GM12878 (cell line): ENCODE data around the gene DNA2. TPM values are rescaled to one million over a fixed set of nuclear protein-coding genes. Genes with fewer than 3 reads are reported as not detected.

Experiments used
- ATAC-seq: fragments of 200-7000 bp; cut with Tn5 transposase; 3 replicates; pipeline ENCODE4 v1.9.1; 2020; ENCODE audit warnings: mild to moderate bottlenecking, moderate library complexity
- BruUV-seq: library from RNA; stranded (reverse); fragments of 400-500 nt; replicated peaks from 2 replicates; lab custom pipeline; 2021; lab: Mats Ljungman, UMichigan
- CTCF ChIA-PET: fragments of 300-600 bp; sonication (Branson Sonifier 250); formaldehyde crosslinking; extraction: SDS; loops from one replicate; lab custom pipeline; 2021; ENCODE audit warnings: inconsistent platforms; lab: Yijun Ruan, JAX
- POLR2A ChIA-PET: fragments of 350-600 bp; formaldehyde crosslinking; extraction: SDS; loops from one replicate; lab custom pipeline; 2021; ENCODE audit warnings: inconsistent platforms; lab: Charles Lee
- RAD21 ChIA-PET: fragments of 300-600 bp; sonication (Branson Sonifier 250); formaldehyde crosslinking; loops from one replicate; lab custom pipeline; 2023; ENCODE audit warnings: antibody characterized with exemption; ENCODE audit not compliant: unreplicated experiment; lab: Charles Lee
- SMC1A ChIA-PET: fragments of 300-600 bp; sonication (Branson Sonifier 250); formaldehyde crosslinking; loops from one replicate; lab custom pipeline; 2023; ENCODE audit not compliant: unreplicated experiment, uncharacterized antibody; lab: Charles Lee
- DNase-seq: peaks from one replicate; pipeline ENCODE4 v3.0.0-alpha.2; 2011; ENCODE audit warnings: low read depth, low spot score
- FAIRE-seq: peaks from 3 replicates; lab custom pipeline; 2011; peaks lifted over from hg19 to GRCh38; lab: Jason Lieb, UNC
- H2AFZ ChIP-seq: 2 replicates; pipeline ENCODE4 v1.6.0; 2011; ENCODE audit warnings: low read depth, low read length, control low read depth; ENCODE audit not compliant: control insufficient read depth
- H3K27ac ChIP-seq: 2 replicates; pipeline ENCODE4 v1.5.1; 2011; ENCODE audit warnings: control low read depth; ENCODE audit not compliant: control insufficient read depth, insufficient read depth
- H3K27me3 ChIP-seq, 2 experiments: replicated peaks in 1 of 2; 2 replicates each; pipeline versions ENCODE4 v1.6.0 to v1.6.1; 2011; ENCODE audit warnings: low read length in 1 of 2; ENCODE audit not compliant: control insufficient read depth in 2 of 2, insufficient read depth in 2 of 2
- H3K36me3 ChIP-seq, 2 experiments: 2 replicates each; pipeline ENCODE4 v1.5.1; 2011; ENCODE audit warnings: low read length in 1 of 2; ENCODE audit not compliant: control insufficient read depth in 2 of 2, insufficient read depth in 2 of 2
- H3K4me1 ChIP-seq: 2 replicates; pipeline ENCODE4 v1.6.1; 2011; ENCODE audit warnings: mild to moderate bottlenecking, low read length, moderate library complexity, mixed read lengths; ENCODE audit not compliant: control insufficient read depth, insufficient read depth
- H3K4me2 ChIP-seq: 2 replicates; pipeline ENCODE4 v1.6.0; 2011; ENCODE audit warnings: control low read depth; ENCODE audit not compliant: control insufficient read depth, insufficient read depth
- H3K4me3 ChIP-seq: fragments of 200-600 bp; sonication (generic); 2 replicates; pipeline ENCODE4 v1.5.1; 2016
- H3K79me2 ChIP-seq: 2 replicates; pipeline ENCODE4 v1.6.0; 2011; ENCODE audit warnings: low read length; ENCODE audit not compliant: control insufficient read depth, insufficient read depth
- H3K9ac ChIP-seq: 2 replicates; pipeline ENCODE4 v1.8.0; 2011; ENCODE audit warnings: low read length, control low read depth, mixed read lengths; ENCODE audit not compliant: control insufficient read depth, insufficient read depth
- H3K9me3 ChIP-seq: replicated peaks from 3 replicates; pipeline ENCODE4 v1.5.1; 2011; ENCODE audit warnings: mild to moderate bottlenecking, low read length; ENCODE audit not compliant: control insufficient read depth, insufficient read depth
- H4K20me1 ChIP-seq: 2 replicates; pipeline ENCODE4 v1.6.0; 2011; ENCODE audit not compliant: control insufficient read depth, insufficient read depth
- CBFB ChIP-seq: IDR thresholded peaks from 2 replicates; pipeline ENCODE4 v1.6.1; 2016; ENCODE audit warnings: antibody characterized with exemption, low read depth
- EZH2 ChIP-seq: IDR thresholded peaks from 2 replicates; pipeline ENCODE4 v1.6.1; 2012; ENCODE audit warnings: low read depth, mild to moderate bottlenecking, control low read depth, inconsistent platforms, low read length, borderline replicate concordance; ENCODE audit not compliant: control insufficient read depth
- KDM1A ChIP-seq: fragments of 200-600 bp; sonication (generic); IDR thresholded peaks from 2 replicates; pipeline ENCODE4 v1.6.1; 2016; ENCODE audit warnings: borderline replicate concordance
- RB1 ChIP-seq: fragments of 450-650 bp; formaldehyde crosslinking; IDR thresholded peaks from 2 replicates; pipeline ENCODE4 v1.6.1; 2017; ENCODE audit warnings: mild to moderate bottlenecking, borderline replicate concordance
- RELA ChIP-seq: fragments of 450-650 bp; IDR thresholded peaks from 2 replicates; pipeline ENCODE4 v1.8.0; 2014; ENCODE audit warnings: borderline replicate concordance; ENCODE audit not compliant: partially characterized antibody
- SKIL ChIP-seq: fragments of 450-650 bp; IDR thresholded peaks from 2 replicates; pipeline ENCODE4 v1.6.1; 2017; ENCODE audit warnings: mild to moderate bottlenecking, low read depth, inconsistent platforms; ENCODE audit not compliant: poor library complexity, severe bottlenecking
- STAT3 ChIP-seq: IDR thresholded peaks from 2 replicates; pipeline ENCODE4 v1.6.1; 2011; ENCODE audit warnings: low read depth, low read length, improper control_type of control experiment
- TCF12 ChIP-seq: IDR thresholded peaks from 2 replicates; pipeline ENCODE4 v1.6.1; 2011; ENCODE audit warnings: low read depth, mild to moderate bottlenecking, low read length
- USF1 ChIP-seq: IDR thresholded peaks from 2 replicates; pipeline ENCODE4 v1.6.1; 2011; ENCODE audit warnings: borderline replicate concordance, low read depth, mild to moderate bottlenecking, moderate library complexity, mixed read lengths, low read length; ENCODE audit not compliant: insufficient read depth; ENCODE audit errors: extremely low read length
- ZNF207 ChIP-seq: fragments of 450-650 bp; IDR thresholded peaks from 2 replicates; pipeline ENCODE4 v1.6.1; 2014; ENCODE audit warnings: antibody characterized with exemption, mild to moderate bottlenecking, borderline replicate concordance
- WGBS: methylation state at CpG from one replicate; pipeline ENCODE4 v1.1.6; 2016; ENCODE audit warnings: low lambda C conversion rate; ENCODE audit not compliant: insufficient replicate concordance, insufficient coverage; ENCODE audit errors: missing lambda C conversion rate; 5-methylcytosine and 5-hydroxymethylcytosine counted together
- in situ Hi-C: fragments of 300-500 bp; cut with MboI; formaldehyde crosslinking; loops from 9 replicates; pipeline ENCODE4 v1.14.3; 2018; ENCODE audit warnings: mixed read lengths
- intact Hi-C: fragments of 100-400 bp; cut with micrococcal nuclease; formaldehyde crosslinking; loops from one replicate; pipeline ENCODE4 v1.14.2; 2022; ENCODE audit not compliant: unreplicated experiment
- polyA plus RNA-seq, 11 experiments: library from polyadenylated mRNA; depleted of rRNA in 4 of 11; unstranded in 6 of 11; stranded (reverse) in 5 of 11; fragments of >200 nt; fragmentation: Nextera tagmentation in 4 of 11; fragmentation: Illumina TruSeq in 1 of 11; extraction: Ambion mirVana in 4 of 11; extraction: Trizol in 1 of 11; gene quantifications; 1 replicate in 1 of 11; 2 replicates in 10 of 11; pipeline versions ENCODE4 v1.2.1 to v1.2.3, GENCODE V29; 2011 to 2016; ENCODE audit warnings: inconsistent platforms in 2 of 11, missing spikeins in 2 of 11, low read depth in 1 of 11
- total RNA-seq, 4 experiments: library from RNA; depleted of rRNA in 3 of 4; stranded (reverse); fragments of >200 nt in 3 of 4; fragmentation: Illumina TruSeq in 1 of 4; extraction: Trizol in 1 of 4; gene quantifications; 2 replicates each; pipeline versions ENCODE4 v1.2.1 to v1.2.3, GENCODE V29; 2013 to 2021
- TF ChIP-seq, protein P1 (sequence below), 3 experiments: IDR thresholded peaks in 2 of 3; conservative IDR thresholded peaks in 1 of 3; 2 replicates each; pipeline ENCODE4 v1.5.1; 2011; ENCODE audit warnings: low read depth in 3 of 3, low read length in 3 of 3, mild to moderate bottlenecking in 3 of 3, control low read depth in 2 of 3, moderate library complexity in 2 of 3, inconsistent platforms in 1 of 3, mixed read lengths in 1 of 3; ENCODE audit not compliant: control insufficient read depth in 2 of 3, insufficient read depth in 1 of 3; ENCODE audit errors: extremely low read depth in 1 of 3
- TF ChIP-seq, protein P2 (sequence below): IDR thresholded peaks from 2 replicates; pipeline ENCODE4 v1.6.1; 2011; ENCODE audit warnings: borderline replicate concordance, low read depth, mild to moderate bottlenecking, moderate library complexity, low read length; ENCODE audit not compliant: insufficient read depth, poor library complexity, severe bottlenecking

Gene DNA2
- total and polyA plus RNA-seq, 10 of the 15 experiments (the other 5 are each of a cell fraction or from before 2014, with no cell fraction given), result 17.7 to 41.8 (median 28.4) TPM

GRCh38 chr10:68462536-68462935, 9.2 kb downstream of the DNA2 start (continued):
- TF ChIP-seq, protein P1, sequence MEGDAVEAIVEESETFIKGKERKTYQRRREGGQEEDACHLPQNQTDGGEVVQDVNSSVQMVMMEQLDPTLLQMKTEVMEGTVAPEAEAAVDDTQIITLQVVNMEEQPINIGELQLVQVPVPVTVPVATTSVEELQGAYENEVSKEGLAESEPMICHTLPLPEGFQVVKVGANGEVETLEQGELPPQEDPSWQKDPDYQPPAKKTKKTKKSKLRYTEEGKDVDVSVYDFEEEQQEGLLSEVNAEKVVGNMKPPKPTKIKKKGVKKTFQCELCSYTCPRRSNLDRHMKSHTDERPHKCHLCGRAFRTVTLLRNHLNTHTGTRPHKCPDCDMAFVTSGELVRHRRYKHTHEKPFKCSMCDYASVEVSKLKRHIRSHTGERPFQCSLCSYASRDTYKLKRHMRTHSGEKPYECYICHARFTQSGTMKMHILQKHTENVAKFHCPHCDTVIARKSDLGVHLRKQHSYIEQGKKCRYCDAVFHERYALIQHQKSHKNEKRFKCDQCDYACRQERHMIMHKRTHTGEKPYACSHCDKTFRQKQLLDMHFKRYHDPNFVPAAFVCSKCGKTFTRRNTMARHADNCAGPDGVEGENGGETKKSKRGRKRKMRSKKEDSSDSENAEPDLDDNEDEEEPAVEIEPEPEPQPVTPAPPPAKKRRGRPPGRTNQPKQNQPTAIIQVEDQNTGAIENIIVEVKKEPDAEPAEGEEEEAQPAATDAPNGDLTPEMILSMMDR (IDR thresholded peaks at IDR 0.05 in 2 of 3, conservative IDR thresholded peaks at IDR 0.05 in 1 of 3; ENCODE audit: control insufficient read depth in 2 of 3, extremely low read depth in 1 of 3, insufficient read depth in 1 of 3, low read depth in 3 of 3, low read length in 3 of 3), result no peak

DNA sequence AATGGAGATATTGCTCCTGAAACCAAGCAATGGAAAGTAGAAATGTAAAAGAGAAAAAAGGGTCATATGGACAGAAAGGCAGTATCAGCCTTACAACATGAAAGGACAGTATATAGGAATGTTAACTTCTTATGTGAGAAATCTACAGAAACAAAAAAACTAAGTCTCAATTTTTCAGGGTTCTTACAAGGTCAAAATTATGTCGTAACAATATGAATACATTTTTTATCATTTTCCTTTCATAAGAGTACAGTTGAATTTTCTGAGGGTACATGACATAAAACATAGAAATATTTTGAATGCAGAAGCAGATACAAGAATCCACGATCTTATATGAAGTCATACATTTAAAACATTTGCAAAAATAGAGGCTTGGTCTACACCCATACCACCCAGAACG, 10.7 kb downstream of the DNA2 start:
- Histone ChIP-seq H3K4me3 (no peak overlapping the region), H3K9me3 (no peaks in the 10 kb centered on the region), H3K4me2 (no peak overlapping the region), H3K4me1 (no peaks in the 10 kb centered on the region), H2AFZ (no peak overlapping the region), H3K9ac (no peak overlapping the region), H3K79me2 (no peaks in the 10 kb centered on the region), H3K27ac (no peak overlapping the region), H3K36me3 (peaks cover 2 to 28% of the 10 kb centered on the region in 2 experiments; a peak in 2 of 4 replicates), H4K20me1 (no peaks in the 10 kb centered on the region), H3K27me3 (no peaks in the 10 kb centered on the region)
- FAIRE-seq (no peak), DNase-seq (no peak), ATAC-seq (no peak)
- POLR2A ChIA-PET, result interaction anchor here (0.6 kb wide), 1 partner anchor 17 kb away, joined by 6 read pairs; no protein-coding TSS in a partner anchor
- WGBS, result 94% methylated on average over 3 of the region's 3 CpGs
- intact Hi-C loops (no loop called here), in situ Hi-C loops (no loop called here)
- SMC1A ChIA-PET, result no interaction called here
- no TSS peak for BruUV-seq
- CTCF ChIA-PET, result no interaction called here
- RAD21 ChIA-PET, result no interaction called here
- TF ChIP-seq, protein P1 (IDR thresholded peaks at IDR 0.05 in 2 of 3, conservative IDR thresholded peaks at IDR 0.05 in 1 of 3; ENCODE audit: control insufficient read depth in 2 of 3, extremely low read depth in 1 of 3, insufficient read depth in 1 of 3, low read depth in 3 of 3, low read length in 3 of 3), result no peak
- no peak for TF ChIP-seq KDM1A
- no peak for TF ChIP-seq RELA
- TF ChIP-seq USF1, result no peak
- no peak for TF ChIP-seq TCF12
- no peak for TF ChIP-seq ZNF207
- TF ChIP-seq, protein P2, sequence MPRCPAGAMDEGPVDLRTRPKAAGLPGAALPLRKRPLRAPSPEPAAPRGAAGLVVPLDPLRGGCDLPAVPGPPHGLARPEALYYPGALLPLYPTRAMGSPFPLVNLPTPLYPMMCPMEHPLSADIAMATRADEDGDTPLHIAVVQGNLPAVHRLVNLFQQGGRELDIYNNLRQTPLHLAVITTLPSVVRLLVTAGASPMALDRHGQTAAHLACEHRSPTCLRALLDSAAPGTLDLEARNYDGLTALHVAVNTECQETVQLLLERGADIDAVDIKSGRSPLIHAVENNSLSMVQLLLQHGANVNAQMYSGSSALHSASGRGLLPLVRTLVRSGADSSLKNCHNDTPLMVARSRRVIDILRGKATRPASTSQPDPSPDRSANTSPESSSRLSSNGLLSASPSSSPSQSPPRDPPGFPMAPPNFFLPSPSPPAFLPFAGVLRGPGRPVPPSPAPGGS, result no peak
- TF ChIP-seq STAT3, result no peak
- no peak for TF ChIP-seq RB1
- no peak for TF ChIP-seq CBFB
- TF ChIP-seq EZH2, result no peak
- no peak for TF ChIP-seq SKIL
